ENCODE data around the gene SERTAD3.

DNA sequence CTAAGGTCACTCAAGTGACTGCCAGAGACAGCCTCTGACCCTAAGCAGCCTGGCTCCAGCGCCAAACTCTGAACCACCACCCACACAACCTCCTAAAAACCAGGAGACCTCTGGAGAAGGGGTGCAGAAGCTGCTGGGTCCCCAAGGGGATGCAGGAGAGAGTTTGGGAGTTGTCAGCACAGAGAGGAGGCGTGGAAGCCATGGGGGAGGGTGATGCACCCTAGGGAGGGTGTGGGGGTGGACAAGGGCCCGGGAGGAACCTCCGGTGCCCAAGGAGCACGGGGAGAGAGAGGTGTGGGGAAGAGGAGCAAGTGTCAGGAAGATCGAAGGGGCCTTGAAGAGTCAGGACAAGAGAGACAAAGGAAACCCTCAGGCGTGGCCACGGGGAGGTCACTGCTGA is 52.0 kb downstream of the SERTAD3 start:
- TF ChIP-seq CBFB (IDR thresholded peaks at IDR 0.05; ENCODE audit: low read depth) (no peak), ZZZ3 (IDR thresholded peaks at IDR 0.05; ENCODE audit: control insufficient read depth, insufficient read length, low read depth) (no peak), SMC3 (IDR thresholded peaks at IDR 0.05; ENCODE audit: borderline replicate concordance, low read length) (no peak), JUND (IDR thresholded peaks at IDR 0.05; ENCODE audit: low read depth, low read length) (no peak), POLR2A (IDR thresholded peaks at IDR 0.05; ENCODE audit: low read depth, low read length) (no peak)
- TF ChIP-seq, protein P1, sequence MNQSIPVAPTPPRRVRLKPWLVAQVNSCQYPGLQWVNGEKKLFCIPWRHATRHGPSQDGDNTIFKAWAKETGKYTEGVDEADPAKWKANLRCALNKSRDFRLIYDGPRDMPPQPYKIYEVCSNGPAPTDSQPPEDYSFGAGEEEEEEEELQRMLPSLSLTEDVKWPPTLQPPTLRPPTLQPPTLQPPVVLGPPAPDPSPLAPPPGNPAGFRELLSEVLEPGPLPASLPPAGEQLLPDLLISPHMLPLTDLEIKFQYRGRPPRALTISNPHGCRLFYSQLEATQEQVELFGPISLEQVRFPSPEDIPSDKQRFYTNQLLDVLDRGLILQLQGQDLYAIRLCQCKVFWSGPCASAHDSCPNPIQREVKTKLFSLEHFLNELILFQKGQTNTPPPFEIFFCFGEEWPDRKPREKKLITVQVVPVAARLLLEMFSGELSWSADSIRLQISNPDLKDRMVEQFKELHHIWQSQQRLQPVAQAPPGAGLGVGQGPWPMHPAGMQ (IDR thresholded peaks at IDR 0.05; ENCODE audit: borderline replicate concordance): no peak
- TF ChIP-seq, protein P2, sequence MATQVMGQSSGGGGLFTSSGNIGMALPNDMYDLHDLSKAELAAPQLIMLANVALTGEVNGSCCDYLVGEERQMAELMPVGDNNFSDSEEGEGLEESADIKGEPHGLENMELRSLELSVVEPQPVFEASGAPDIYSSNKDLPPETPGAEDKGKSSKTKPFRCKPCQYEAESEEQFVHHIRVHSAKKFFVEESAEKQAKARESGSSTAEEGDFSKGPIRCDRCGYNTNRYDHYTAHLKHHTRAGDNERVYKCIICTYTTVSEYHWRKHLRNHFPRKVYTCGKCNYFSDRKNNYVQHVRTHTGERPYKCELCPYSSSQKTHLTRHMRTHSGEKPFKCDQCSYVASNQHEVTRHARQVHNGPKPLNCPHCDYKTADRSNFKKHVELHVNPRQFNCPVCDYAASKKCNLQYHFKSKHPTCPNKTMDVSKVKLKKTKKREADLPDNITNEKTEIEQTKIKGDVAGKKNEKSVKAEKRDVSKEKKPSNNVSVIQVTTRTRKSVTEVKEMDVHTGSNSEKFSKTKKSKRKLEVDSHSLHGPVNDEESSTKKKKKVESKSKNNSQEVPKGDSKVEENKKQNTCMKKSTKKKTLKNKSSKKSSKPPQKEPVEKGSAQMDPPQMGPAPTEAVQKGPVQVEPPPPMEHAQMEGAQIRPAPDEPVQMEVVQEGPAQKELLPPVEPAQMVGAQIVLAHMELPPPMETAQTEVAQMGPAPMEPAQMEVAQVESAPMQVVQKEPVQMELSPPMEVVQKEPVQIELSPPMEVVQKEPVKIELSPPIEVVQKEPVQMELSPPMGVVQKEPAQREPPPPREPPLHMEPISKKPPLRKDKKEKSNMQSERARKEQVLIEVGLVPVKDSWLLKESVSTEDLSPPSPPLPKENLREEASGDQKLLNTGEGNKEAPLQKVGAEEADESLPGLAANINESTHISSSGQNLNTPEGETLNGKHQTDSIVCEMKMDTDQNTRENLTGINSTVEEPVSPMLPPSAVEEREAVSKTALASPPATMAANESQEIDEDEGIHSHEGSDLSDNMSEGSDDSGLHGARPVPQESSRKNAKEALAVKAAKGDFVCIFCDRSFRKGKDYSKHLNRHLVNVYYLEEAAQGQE (IDR thresholded peaks at IDR 0.05; ENCODE audit: low read depth, low read length): no peak
- TF ChIP-seq, protein P3, sequence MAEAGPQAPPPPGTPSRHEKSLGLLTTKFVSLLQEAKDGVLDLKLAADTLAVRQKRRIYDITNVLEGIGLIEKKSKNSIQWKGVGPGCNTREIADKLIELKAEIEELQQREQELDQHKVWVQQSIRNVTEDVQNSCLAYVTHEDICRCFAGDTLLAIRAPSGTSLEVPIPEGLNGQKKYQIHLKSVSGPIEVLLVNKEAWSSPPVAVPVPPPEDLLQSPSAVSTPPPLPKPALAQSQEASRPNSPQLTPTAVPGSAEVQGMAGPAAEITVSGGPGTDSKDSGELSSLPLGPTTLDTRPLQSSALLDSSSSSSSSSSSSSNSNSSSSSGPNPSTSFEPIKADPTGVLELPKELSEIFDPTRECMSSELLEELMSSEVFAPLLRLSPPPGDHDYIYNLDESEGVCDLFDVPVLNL (IDR thresholded peaks at IDR 0.05; ENCODE audit: low read depth, low read length): no peak
- TF ChIP-seq, protein P4, sequence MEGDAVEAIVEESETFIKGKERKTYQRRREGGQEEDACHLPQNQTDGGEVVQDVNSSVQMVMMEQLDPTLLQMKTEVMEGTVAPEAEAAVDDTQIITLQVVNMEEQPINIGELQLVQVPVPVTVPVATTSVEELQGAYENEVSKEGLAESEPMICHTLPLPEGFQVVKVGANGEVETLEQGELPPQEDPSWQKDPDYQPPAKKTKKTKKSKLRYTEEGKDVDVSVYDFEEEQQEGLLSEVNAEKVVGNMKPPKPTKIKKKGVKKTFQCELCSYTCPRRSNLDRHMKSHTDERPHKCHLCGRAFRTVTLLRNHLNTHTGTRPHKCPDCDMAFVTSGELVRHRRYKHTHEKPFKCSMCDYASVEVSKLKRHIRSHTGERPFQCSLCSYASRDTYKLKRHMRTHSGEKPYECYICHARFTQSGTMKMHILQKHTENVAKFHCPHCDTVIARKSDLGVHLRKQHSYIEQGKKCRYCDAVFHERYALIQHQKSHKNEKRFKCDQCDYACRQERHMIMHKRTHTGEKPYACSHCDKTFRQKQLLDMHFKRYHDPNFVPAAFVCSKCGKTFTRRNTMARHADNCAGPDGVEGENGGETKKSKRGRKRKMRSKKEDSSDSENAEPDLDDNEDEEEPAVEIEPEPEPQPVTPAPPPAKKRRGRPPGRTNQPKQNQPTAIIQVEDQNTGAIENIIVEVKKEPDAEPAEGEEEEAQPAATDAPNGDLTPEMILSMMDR (IDR thresholded peaks at IDR 0.05 in 2 of 3, conservative IDR thresholded peaks at IDR 0.05 in 1 of 3; ENCODE audit: control insufficient read depth in 2 of 3, extremely low read depth in 1 of 3, insufficient read depth in 1 of 3, low read depth in 3 of 3, low read length in 3 of 3): no peak

All from GM12878 (cell line).